ENCODE results near the gene DCDC2. TPM values are rescaled to one million over a fixed set of nuclear protein-coding genes. Genes with fewer than 3 reads are reported as not detected.

The DCDC2 gene
- total and polyA plus RNA-seq, 2 donors (not counting 3 experiments of a cell fraction or from before 2014, with no cell fraction given): not detected

DNA sequence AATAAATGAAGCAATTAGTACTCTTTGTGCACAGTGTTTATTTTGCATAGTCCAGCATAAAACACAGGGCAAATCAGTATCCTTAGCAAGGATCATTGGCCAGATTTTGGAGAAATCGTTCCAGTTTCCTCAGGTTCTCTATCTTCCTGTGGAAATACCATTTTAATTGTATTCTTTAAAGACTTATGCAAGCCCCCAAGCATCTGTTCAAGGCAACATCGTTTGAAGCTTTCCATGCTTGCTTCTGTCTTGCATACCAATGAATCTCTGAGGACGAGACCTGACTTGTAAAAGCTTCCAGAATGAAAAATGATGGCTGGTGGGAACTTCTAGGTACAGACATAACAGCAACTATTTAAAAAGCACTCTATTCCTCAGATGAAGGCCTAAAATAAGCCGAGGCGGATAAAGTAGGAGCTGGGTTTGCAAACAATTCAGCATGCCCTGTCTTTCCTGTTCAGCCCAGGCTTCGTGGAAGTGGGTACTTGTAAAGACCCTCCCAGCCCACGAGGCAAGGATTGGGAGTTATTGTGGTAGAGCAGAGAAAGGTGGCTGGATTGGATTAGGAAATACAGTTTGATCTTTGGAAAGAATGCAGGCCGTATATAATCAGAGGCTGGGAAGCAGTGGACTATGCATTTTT, 210.2 kb downstream of the DCDC2 start:
- no peak for TF ChIP-seq EZH2 (IDR thresholded peaks at IDR 0.05; ENCODE audit: borderline replicate concordance, low read depth, low read length, severe bottlenecking)
- TF ChIP-seq POLR2A (IDR thresholded peaks at IDR 0.05; ENCODE audit: low read depth, low read length): no peak
- no peak for TF ChIP-seq POLR2AphosphoS5 (IDR thresholded peaks at IDR 0.05; ENCODE audit: insufficient read depth, low read depth, low read length)
- TF ChIP-seq JUN (IDR thresholded peaks at IDR 0.05; ENCODE audit: borderline replicate concordance, insufficient read depth, insufficient read length, low read depth): no peak
- TF ChIP-seq FOS (IDR thresholded peaks at IDR 0.05; ENCODE audit: borderline replicate concordance, insufficient read depth, low read length): no peak
- TF ChIP-seq, protein P1, sequence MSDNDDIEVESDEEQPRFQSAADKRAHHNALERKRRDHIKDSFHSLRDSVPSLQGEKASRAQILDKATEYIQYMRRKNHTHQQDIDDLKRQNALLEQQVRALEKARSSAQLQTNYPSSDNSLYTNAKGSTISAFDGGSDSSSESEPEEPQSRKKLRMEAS (IDR thresholded peaks at IDR 0.05; ENCODE audit: insufficient read depth, insufficient read length): no peak
- TF ChIP-seq MYC (IDR thresholded peaks at IDR 0.05; ENCODE audit: low read depth, low read length): no peak
- TF ChIP-seq, protein P2, sequence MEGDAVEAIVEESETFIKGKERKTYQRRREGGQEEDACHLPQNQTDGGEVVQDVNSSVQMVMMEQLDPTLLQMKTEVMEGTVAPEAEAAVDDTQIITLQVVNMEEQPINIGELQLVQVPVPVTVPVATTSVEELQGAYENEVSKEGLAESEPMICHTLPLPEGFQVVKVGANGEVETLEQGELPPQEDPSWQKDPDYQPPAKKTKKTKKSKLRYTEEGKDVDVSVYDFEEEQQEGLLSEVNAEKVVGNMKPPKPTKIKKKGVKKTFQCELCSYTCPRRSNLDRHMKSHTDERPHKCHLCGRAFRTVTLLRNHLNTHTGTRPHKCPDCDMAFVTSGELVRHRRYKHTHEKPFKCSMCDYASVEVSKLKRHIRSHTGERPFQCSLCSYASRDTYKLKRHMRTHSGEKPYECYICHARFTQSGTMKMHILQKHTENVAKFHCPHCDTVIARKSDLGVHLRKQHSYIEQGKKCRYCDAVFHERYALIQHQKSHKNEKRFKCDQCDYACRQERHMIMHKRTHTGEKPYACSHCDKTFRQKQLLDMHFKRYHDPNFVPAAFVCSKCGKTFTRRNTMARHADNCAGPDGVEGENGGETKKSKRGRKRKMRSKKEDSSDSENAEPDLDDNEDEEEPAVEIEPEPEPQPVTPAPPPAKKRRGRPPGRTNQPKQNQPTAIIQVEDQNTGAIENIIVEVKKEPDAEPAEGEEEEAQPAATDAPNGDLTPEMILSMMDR (IDR thresholded peaks at IDR 0.05; ENCODE audit: extremely low read depth in 1 of 2, insufficient read depth in 1 of 2, low read depth in 1 of 2, low read length in 2 of 2): no peak
- TF ChIP-seq GATA2 (IDR thresholded peaks at IDR 0.05; ENCODE audit: insufficient read depth, insufficient read length, low read depth, low read length): no peak
- H3K27me3 ChIP-seq (ENCODE audit: control insufficient read depth in 2 of 2, insufficient read depth in 2 of 2, low read length in 2 of 2): no peaks in the 10 kb centered on the region

More for the DNA sequence above, 210.2 kb downstream of the DCDC2 start:
- no peaks in the 10 kb centered on the region for H3K9me1 ChIP-seq (replicated peaks; ENCODE audit: control insufficient read depth, extremely low read depth, insufficient read depth, low read length)
- no peak for DNase-seq (ENCODE audit: low read depth, low spot score)
- no peak overlapping the region for H3K27ac ChIP-seq (ENCODE audit: insufficient read depth, low read depth, low read length)
- no peaks in the 10 kb centered on the region for H3K79me2 ChIP-seq (ENCODE audit: control insufficient read depth, insufficient read depth, low read length)
- FAIRE-seq: no peak
- H2AFZ ChIP-seq (ENCODE audit: low read depth, low read length): no peak overlapping the region
- no peak overlapping the region for H3K9ac ChIP-seq (replicated peaks; ENCODE audit: extremely low read depth, insufficient read depth, low read length)
- H3K4me3 ChIP-seq (replicated peaks in 1 of 3; ENCODE audit: insufficient read depth in 1 of 3, low read depth in 1 of 3, low read length in 3 of 3): no peak overlapping the region
- ChIA-PET POLR2A (no interaction called here), CTCF (no interaction called here)
- H3K4me1 ChIP-seq (ENCODE audit: control insufficient read depth, extremely low read depth, insufficient read depth, low read length): no peaks in the 10 kb centered on the region
- no peaks in the 10 kb centered on the region for H4K20me1 ChIP-seq (replicated peaks; ENCODE audit: control insufficient read depth, extremely low read depth, insufficient read depth, low read length)
- intact Hi-C loops (cut with micrococcal nuclease): no loop called here
- H3K4me2 ChIP-seq (ENCODE audit: insufficient read depth, low read length): no peak overlapping the region
- H3K9me3 ChIP-seq (replicated peaks; ENCODE audit: control insufficient read depth, insufficient read depth, low read length): peaks cover 5% of the 10 kb centered on the region
- BruUV-seq (replicated peaks): no TSS peak
- no peaks in the 10 kb centered on the region for H3K36me3 ChIP-seq (ENCODE audit: control insufficient read depth in 2 of 2, extremely low read depth in 1 of 2, insufficient read depth in 2 of 2, low read length in 2 of 2)
- dilution Hi-C loops (cut with MboI; ENCODE audit: extremely low pct_ligation_motif_present, low sequenced_read_pairs): no loop called here
